GM12875 (cell line): Measurements from ENCODE around the gene NIPAL4.

Experiments
- H3K4me3 ChIP-seq: one replicate; pipeline ENCODE4 v1.5.1; 2011; ENCODE audit warnings: low read depth, low read length, control low read depth
- TF ChIP-seq, protein P1 (sequence below): IDR thresholded peaks from 2 replicates; pipeline ENCODE4 v1.5.1; 2011; ENCODE audit warnings: low read depth, mild to moderate bottlenecking, control low read depth, inconsistent platforms, low read length, moderate library complexity, borderline replicate concordance; ENCODE audit not compliant: insufficient read depth

Gene NIPAL4

DNA sequence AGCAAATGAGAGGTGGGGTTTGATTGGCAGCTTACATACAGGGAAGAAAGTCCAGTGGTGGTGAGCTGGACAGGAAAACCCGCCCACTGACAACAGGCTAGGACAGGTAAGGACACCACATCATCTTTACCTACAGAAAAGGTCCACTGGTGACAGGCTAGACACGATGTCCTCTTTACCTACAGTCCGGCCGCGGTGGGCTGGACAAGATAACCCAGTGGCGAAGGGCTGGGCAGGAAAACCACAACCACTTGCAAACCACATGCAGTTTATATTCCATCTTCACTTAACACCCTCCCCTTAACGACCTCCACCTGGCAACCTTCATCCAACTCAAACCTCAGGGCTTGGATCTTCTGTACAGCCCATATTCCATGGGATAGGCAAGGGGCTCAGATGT is 5.0 kb upstream of the NIPAL4 start:
- H3K4me3 ChIP-seq: no peak overlapping the region
- TF ChIP-seq, protein P1, sequence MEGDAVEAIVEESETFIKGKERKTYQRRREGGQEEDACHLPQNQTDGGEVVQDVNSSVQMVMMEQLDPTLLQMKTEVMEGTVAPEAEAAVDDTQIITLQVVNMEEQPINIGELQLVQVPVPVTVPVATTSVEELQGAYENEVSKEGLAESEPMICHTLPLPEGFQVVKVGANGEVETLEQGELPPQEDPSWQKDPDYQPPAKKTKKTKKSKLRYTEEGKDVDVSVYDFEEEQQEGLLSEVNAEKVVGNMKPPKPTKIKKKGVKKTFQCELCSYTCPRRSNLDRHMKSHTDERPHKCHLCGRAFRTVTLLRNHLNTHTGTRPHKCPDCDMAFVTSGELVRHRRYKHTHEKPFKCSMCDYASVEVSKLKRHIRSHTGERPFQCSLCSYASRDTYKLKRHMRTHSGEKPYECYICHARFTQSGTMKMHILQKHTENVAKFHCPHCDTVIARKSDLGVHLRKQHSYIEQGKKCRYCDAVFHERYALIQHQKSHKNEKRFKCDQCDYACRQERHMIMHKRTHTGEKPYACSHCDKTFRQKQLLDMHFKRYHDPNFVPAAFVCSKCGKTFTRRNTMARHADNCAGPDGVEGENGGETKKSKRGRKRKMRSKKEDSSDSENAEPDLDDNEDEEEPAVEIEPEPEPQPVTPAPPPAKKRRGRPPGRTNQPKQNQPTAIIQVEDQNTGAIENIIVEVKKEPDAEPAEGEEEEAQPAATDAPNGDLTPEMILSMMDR: no peak

DNA sequence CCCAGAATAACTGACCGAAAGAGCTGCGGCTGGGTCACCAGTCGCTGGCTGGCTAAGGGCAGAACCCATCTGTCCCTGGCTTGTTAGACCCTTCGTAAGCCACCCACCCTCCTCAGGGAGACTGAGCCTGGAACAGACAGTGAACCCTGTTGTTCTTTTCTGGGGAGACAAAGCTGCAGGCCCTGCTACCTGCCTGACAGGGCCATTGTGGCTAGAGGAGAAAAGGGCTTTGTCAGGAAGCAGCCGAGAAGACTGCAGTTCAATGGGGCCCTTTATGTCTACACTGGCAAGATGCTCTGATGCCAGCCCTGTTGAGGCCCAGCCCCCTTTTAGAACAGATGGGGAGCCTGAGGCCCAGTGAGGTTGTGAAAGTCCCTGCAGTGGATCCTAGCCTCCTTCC is 3.7 kb upstream of the NIPAL4 start:
- TF ChIP-seq, protein P1: no peak
- no peak overlapping the region for H3K4me3 ChIP-seq

DNA sequence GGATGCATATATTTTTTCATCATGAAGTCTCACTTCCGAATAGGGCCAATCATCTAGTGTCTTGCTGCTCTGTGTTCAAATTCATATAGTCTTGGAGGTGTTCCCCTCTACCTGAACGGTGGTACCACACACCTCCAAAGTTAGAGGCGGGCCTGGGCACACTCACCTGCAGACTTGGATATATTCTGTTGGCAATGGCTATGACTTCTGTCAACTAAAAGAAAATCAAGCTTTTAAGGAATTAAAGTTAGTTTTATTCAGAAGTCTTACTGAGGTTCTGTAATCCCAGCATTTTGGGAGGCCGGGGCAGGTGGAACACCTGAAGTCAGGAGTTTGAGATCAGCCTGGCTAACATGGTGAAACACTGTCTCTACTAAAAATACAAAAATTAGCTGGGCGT is 2.6 kb upstream of the NIPAL4 start:
- TF ChIP-seq, protein P1: no peak
- no peak overlapping the region for H3K4me3 ChIP-seq

DNA sequence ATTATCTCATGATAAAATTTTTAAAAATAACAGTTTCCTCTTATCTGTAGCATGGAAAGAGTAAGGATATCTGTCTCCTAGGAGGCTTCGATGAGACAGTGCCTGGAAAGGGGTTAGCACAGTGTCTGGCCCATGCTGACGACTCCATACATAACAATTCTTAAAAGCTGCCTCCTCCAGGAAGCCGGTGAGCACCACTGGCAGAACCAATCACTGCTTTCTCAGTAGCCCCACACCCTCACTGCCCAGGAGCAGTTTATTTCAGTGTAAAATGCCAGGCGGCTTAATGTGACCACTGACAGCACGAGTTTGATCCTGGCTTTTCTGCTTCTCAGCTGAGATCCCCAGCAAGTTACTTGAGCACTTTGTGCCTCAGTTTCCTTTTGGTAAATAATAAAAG is 1.2 kb upstream of the NIPAL4 start:
- TF ChIP-seq, protein P1: no peak
- no peak overlapping the region for H3K4me3 ChIP-seq

DNA sequence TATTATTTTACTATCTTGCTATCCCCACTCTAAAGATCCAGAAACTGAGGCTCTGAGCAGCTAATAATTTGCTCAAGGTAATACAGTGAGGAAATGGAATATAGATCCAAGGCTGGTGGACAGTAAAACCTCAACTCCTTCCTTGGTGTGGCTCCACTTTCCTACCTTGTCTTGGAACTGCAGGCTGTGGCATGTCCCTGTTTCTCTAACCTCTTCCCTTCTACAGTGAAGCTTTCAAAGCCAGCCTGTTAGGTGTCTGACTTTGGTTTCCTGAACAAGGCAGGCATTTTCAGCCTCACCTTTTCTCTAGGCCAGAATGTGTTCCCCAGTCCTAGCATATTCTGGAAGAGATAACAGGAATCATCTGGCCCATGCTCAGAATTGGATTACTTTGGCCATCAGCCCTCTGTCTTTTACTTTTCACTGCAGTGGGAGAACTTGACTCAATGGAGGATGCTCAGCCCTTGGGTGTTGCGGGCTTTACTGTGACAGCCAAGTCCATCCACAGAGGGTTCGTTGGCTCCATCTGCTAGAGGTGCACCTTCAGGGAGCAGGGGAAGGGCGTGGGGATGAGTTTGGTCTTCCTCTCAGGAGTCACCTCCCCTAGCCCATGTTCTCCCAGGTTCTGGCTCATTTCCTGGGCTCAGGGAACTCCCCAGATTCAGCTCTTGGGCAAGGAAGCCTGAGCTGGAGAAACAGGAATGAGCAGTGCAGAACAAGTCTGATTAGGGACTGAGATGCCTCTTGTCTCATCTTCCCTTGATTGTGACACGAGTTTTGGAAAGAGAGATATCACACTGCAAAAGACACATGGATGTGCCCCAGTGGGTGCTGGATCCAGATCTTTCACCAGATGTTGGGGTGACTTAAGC is 1.1 kb downstream of the NIPAL4 start:
- H3K4me3 ChIP-seq: no peak overlapping the region
- TF ChIP-seq, protein P1: no peak

DNA sequence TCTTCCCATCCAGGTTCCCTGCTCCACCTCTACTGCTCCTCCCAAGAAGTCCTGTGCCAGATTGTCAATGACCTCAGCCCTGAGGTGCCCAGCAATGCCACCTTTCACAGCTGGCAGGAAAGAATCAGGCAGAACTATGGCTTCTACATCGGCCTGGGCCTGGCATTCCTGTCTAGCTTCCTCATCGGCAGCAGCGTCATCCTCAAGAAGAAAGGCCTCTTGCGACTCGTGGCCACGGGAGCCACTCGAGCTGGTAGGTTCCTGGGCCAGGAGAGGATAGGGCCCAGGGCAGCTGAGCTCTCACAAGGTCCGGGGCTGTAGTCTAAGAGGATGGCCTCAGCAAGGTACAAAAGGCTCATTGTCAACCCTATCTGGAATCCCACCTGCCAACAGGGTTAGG is 3.1 kb downstream of the NIPAL4 start:
- TF ChIP-seq, protein P1: no peak
- H3K4me3 ChIP-seq: no peak overlapping the region
